IMR-90 (cell line): Measurements from ENCODE around the gene LTB4R2.

Experiments used
- CEBPB ChIP-seq: IDR thresholded peaks from 2 replicates; pipeline ENCODE4 v1.6.1; 2012; ENCODE audit warnings: low read depth, low read length, improper control_type of control experiment
- CHD1 ChIP-seq: IDR thresholded peaks from 2 replicates; pipeline ENCODE4 v1.6.1; 2012; ENCODE audit warnings: low read depth, low read length, improper control_type of control experiment
- CTCF ChIP-seq: conservative IDR thresholded peaks from 2 replicates; pipeline ENCODE4 v1.5.1; 2012; ENCODE audit warnings: mild to moderate bottlenecking, low read depth, low read length, improper control_type of control experiment
- ELK1 ChIP-seq: fragments of 150-350 bp; IDR thresholded peaks from 2 replicates; pipeline ENCODE4 v1.6.1; 2016; ENCODE audit warnings: low read depth, mild to moderate bottlenecking, low read length, moderate library complexity, borderline replicate concordance
- FOS ChIP-seq: fragments of 150-350 bp; IDR thresholded peaks from 2 replicates; pipeline ENCODE4 v1.6.1; 2016; ENCODE audit warnings: low read depth, low read length
- MAZ ChIP-seq: IDR thresholded peaks from 2 replicates; pipeline ENCODE4 v1.6.1; 2012; ENCODE audit warnings: low read depth, mild to moderate bottlenecking, low read length, improper control_type of control experiment, moderate library complexity, borderline replicate concordance
- MXI1 ChIP-seq: IDR thresholded peaks from 2 replicates; pipeline ENCODE4 v1.6.1; 2012; ENCODE audit warnings: low read depth, mild to moderate bottlenecking, low read length, moderate library complexity, borderline replicate concordance
- POLR2A ChIP-seq: IDR thresholded peaks from 2 replicates; pipeline ENCODE4 v1.6.1; 2012; ENCODE audit warnings: mild to moderate bottlenecking, low read depth, low read length
- RAD21 ChIP-seq: IDR thresholded peaks from 2 replicates; pipeline ENCODE4 v1.6.1; 2012; ENCODE audit warnings: low read length, improper control_type of control experiment
- RCOR1 ChIP-seq: IDR thresholded peaks from 2 replicates; pipeline ENCODE4 v1.6.1; 2012; ENCODE audit warnings: mild to moderate bottlenecking, low read length, improper control_type of control experiment; ENCODE audit not compliant: insufficient replicate concordance
- RFX5 ChIP-seq: IDR thresholded peaks from 2 replicates; pipeline ENCODE4 v1.8.0; 2012; ENCODE audit warnings: low read depth, mild to moderate bottlenecking, low read length, moderate library complexity
- SMC3 ChIP-seq: fragments of 150-350 bp; IDR thresholded peaks from 2 replicates; pipeline ENCODE4 v1.6.1; 2016; ENCODE audit warnings: low read depth, mild to moderate bottlenecking, antibody characterized with exemption, low read length, moderate library complexity
- USF2 ChIP-seq: fragments of 150-350 bp; IDR thresholded peaks from 2 replicates; pipeline ENCODE4 v1.6.1; 2017; ENCODE audit warnings: mild to moderate bottlenecking, antibody characterized with exemption, low read length, low read depth

GRCh38 chr14:24329736-24330135, 19.8 kb downstream of the LTB4R2 start:
- TF ChIP-seq CTCF: no peak
- TF ChIP-seq SMC3: no peak
- TF ChIP-seq RAD21: no peak
- no peak for TF ChIP-seq MXI1
- no peak for TF ChIP-seq POLR2A
- TF ChIP-seq USF2: no peak
- TF ChIP-seq CHD1: no peak
- no peak for TF ChIP-seq CEBPB
- TF ChIP-seq RCOR1: no peak
- TF ChIP-seq RFX5: no peak
- TF ChIP-seq FOS: no peak
- no peak for TF ChIP-seq ELK1
- TF ChIP-seq MAZ: no peak
